H1 (cell line): ENCODE data around the gene ABHD12. TPM values are rescaled to one million over a fixed set of nuclear protein-coding genes. Genes with fewer than 3 reads are reported as not detected.

Experiments used
- CTCF ChIA-PET: fragments of 300-600 bp; sonication (Branson Sonifier 250); formaldehyde crosslinking; loops from one replicate; lab custom pipeline; 2021; ENCODE audit not compliant: partially characterized antibody; lab: Charles Lee
- POLR2A ChIA-PET: fragments of 300-600 bp; sonication (Branson Sonifier 250); formaldehyde crosslinking; loops from one replicate; lab custom pipeline; 2021; ENCODE audit warnings: inconsistent platforms; ENCODE audit not compliant: partially characterized antibody; lab: Charles Lee
- DNase-seq, 2 experiments: peaks; one replicate each; pipeline versions ENCODE4 v3.0.0 to v3.0.0-alpha.2; 2010 to 2022; ENCODE audit warnings: low spot score in 2 of 2, low read depth in 1 of 2, mixed read lengths in 1 of 2
- FAIRE-seq: peaks from 2 replicates; lab custom pipeline; 2011; peaks lifted over from hg19 to GRCh38; lab: Jason Lieb, UNC
- H2AFZ ChIP-seq: 2 replicates; pipeline ENCODE4 v1.8.1; 2012; ENCODE audit warnings: low read length, inconsistent platforms
- H2AK5ac ChIP-seq: 2 replicates; pipeline ENCODE4 v1.6.1; 2013; ENCODE audit warnings: low read depth, low read length
- H2BK120ac ChIP-seq: replicated peaks from 2 replicates; pipeline ENCODE3; 2013; ENCODE audit warnings: low read depth, low read length, inconsistent platforms
- H2BK12ac ChIP-seq: 2 replicates; pipeline ENCODE4 v1.6.1; 2013; ENCODE audit warnings: low read depth, low read length
- H2BK15ac ChIP-seq: 2 replicates; pipeline ENCODE4 v1.6.1; 2013; ENCODE audit warnings: low read length
- H2BK20ac ChIP-seq: 2 replicates; pipeline ENCODE4 v1.6.1; 2013; ENCODE audit warnings: low read length
- H2BK5ac ChIP-seq: 2 replicates; pipeline ENCODE4 v1.6.1; 2013; ENCODE audit warnings: low read depth, low read length
- H3K14ac ChIP-seq: 2 replicates; pipeline ENCODE4 v1.6.1; 2013; ENCODE audit warnings: inconsistent platforms; ENCODE audit not compliant: insufficient read length
- H3K18ac ChIP-seq: 2 replicates; pipeline ENCODE4 v1.6.1; 2013; ENCODE audit warnings: low read length; ENCODE audit errors: extremely low read depth
- H3K23ac ChIP-seq: 2 replicates; pipeline ENCODE4 v1.6.1; 2013; ENCODE audit warnings: inconsistent platforms; ENCODE audit not compliant: insufficient read length
- H3K23me2 ChIP-seq: 2 replicates; pipeline ENCODE4 v1.6.1; 2013; ENCODE audit warnings: low read depth, low read length
- H3K27ac ChIP-seq: 2 replicates; pipeline ENCODE4 v1.6.1; 2011; ENCODE audit warnings: low read depth, low read length, inconsistent platforms
- H3K27me3 ChIP-seq, 4 experiments: replicated peaks in 1 of 4; 1 replicate in 1 of 4; 2 replicates in 3 of 4; pipeline versions ENCODE4 v1.6.1 to v1.8.1; 2011 to 2013; ENCODE audit warnings: low read length in 3 of 4, mild to moderate bottlenecking in 3 of 4, inconsistent platforms in 2 of 4, mixed read lengths in 2 of 4, moderate library complexity in 1 of 4; ENCODE audit not compliant: control insufficient read depth in 3 of 4, insufficient read depth in 3 of 4; ENCODE audit errors: extremely low read depth in 1 of 4
- H3K36me3 ChIP-seq, 4 experiments: 2 replicates each; pipeline versions ENCODE4 v1.6.1 to v1.8.1; 2011 to 2013; ENCODE audit warnings: mild to moderate bottlenecking in 4 of 4, low read length in 3 of 4, moderate library complexity in 2 of 4, control low read depth in 1 of 4, inconsistent platforms in 1 of 4; ENCODE audit not compliant: insufficient read depth in 4 of 4, control insufficient read depth in 2 of 4
- H3K4ac ChIP-seq: replicated peaks from 2 replicates; pipeline ENCODE3; 2013; ENCODE audit warnings: low read length, low read depth, mixed read lengths, inconsistent platforms; ENCODE audit not compliant: insufficient read length
- H3K4me1 ChIP-seq, 4 experiments: replicated peaks in 1 of 4; 1 replicate in 1 of 4; 2 replicates in 3 of 4; pipeline versions ENCODE4 v1.6.1 to v1.8.1; 2011 to 2013; ENCODE audit warnings: low read length in 3 of 4, inconsistent platforms in 2 of 4, mixed read lengths in 1 of 4; ENCODE audit not compliant: insufficient read depth in 4 of 4, control insufficient read depth in 3 of 4
- H3K4me2 ChIP-seq, 2 experiments: 2 replicates each; pipeline versions ENCODE4 v1.6.1 to v1.8.1; 2011 to 2013; ENCODE audit warnings: low read depth in 2 of 2, low read length in 2 of 2, control low read depth in 1 of 2, inconsistent platforms in 1 of 2, mild to moderate bottlenecking in 1 of 2; ENCODE audit not compliant: insufficient read depth in 1 of 2
- H3K4me3 ChIP-seq, 4 experiments: fragments of 200-600, 300-600 bp in 1 of 4; sonication (generic), shearing (Covaris generic), sonication (Bioruptor Twin) in 1 of 4; 2 replicates each; pipeline versions ENCODE4 v1.5.1 to v1.8.1; 2011 to 2016; ENCODE audit warnings: low read length in 4 of 4, low read depth in 3 of 4, control low read depth in 2 of 4, inconsistent platforms in 2 of 4, mild to moderate bottlenecking in 2 of 4, mixed read lengths in 1 of 4, moderate library complexity in 1 of 4; ENCODE audit not compliant: insufficient read depth in 2 of 4; ENCODE audit errors: extremely low read depth in 1 of 4
- H3K56ac ChIP-seq: replicated peaks from 2 replicates; pipeline ENCODE3; 2013; ENCODE audit warnings: low read depth, mild to moderate bottlenecking, mixed read lengths, low read length, inconsistent platforms; ENCODE audit not compliant: insufficient read length
- H3K79me1 ChIP-seq: 2 replicates; pipeline ENCODE4 v1.6.1; 2013; ENCODE audit warnings: low read depth, low read length, control low read depth
- H3K79me2 ChIP-seq, 2 experiments: 2 replicates each; pipeline versions ENCODE4 v1.6.1 to v1.8.1; 2012 to 2013; ENCODE audit warnings: low read length in 2 of 2, mild to moderate bottlenecking in 2 of 2, inconsistent platforms in 1 of 2; ENCODE audit not compliant: insufficient read depth in 2 of 2, control insufficient read depth in 1 of 2
- H3K9ac ChIP-seq, 4 experiments: replicated peaks in 1 of 4; 1 replicate in 1 of 4; 2 replicates in 3 of 4; pipeline versions ENCODE4 v1.6.1 to v1.8.1; 2011 to 2013; ENCODE audit warnings: low read depth in 3 of 4, low read length in 3 of 4, control low read depth in 2 of 4, mild to moderate bottlenecking in 2 of 4, moderate library complexity in 2 of 4, inconsistent platforms in 1 of 4; ENCODE audit errors: extremely low read depth in 1 of 4
- H3K9me3 ChIP-seq, 2 experiments: 2 replicates each; pipeline versions ENCODE4 v1.6.1 to v1.8.1; 2012 to 2013; ENCODE audit warnings: mild to moderate bottlenecking in 2 of 2, moderate library complexity in 2 of 2, control low read depth in 1 of 2, inconsistent platforms in 1 of 2, low read depth in 1 of 2, low read length in 1 of 2, mixed read lengths in 1 of 2; ENCODE audit not compliant: insufficient read depth in 2 of 2
- H4K20me1 ChIP-seq, 2 experiments: replicated peaks in 1 of 2; 2 replicates each; pipeline versions ENCODE3 to v1.8.1; 2011 to 2013; ENCODE audit warnings: inconsistent platforms in 2 of 2, low read length in 2 of 2, mild to moderate bottlenecking in 1 of 2; ENCODE audit not compliant: insufficient read depth in 2 of 2, control insufficient read depth in 1 of 2
- H4K5ac ChIP-seq: 2 replicates; pipeline ENCODE4 v1.6.1; 2013; ENCODE audit warnings: low read length, low read depth, mixed read lengths, inconsistent platforms; ENCODE audit not compliant: insufficient read length
- H4K8ac ChIP-seq: 2 replicates; pipeline ENCODE4 v1.8.0; 2013; ENCODE audit warnings: mild to moderate bottlenecking, moderate library complexity, low read length, inconsistent platforms; ENCODE audit not compliant: insufficient read depth; ENCODE audit errors: extremely low read depth
- H4K91ac ChIP-seq: replicated peaks from 2 replicates; pipeline ENCODE3; 2013; ENCODE audit warnings: low read length, mixed read lengths, inconsistent platforms; ENCODE audit not compliant: insufficient read length
- BCL11A ChIP-seq, 2 experiments: IDR thresholded peaks; one replicate each; pipeline ENCODE4 v1.6.1; 2011; ENCODE audit warnings: low read depth in 2 of 2, low read length in 2 of 2, mild to moderate bottlenecking in 2 of 2
- EGR1 ChIP-seq: IDR thresholded peaks from 2 replicates; pipeline ENCODE4 v1.6.1; 2011; ENCODE audit warnings: low read depth, low read length, borderline replicate concordance
- HDAC6 ChIP-seq: IDR thresholded peaks from one replicate; pipeline ENCODE4 v1.7.1; 2012; ENCODE audit warnings: low read depth, mild to moderate bottlenecking, inconsistent platforms, low read length, moderate library complexity
- TAF1 ChIP-seq: IDR thresholded peaks from 2 replicates; pipeline ENCODE4 v1.6.1; 2011; ENCODE audit warnings: mild to moderate bottlenecking, low read depth, low read length
- WGBS, 2 experiments: shearing (Covaris generic) in 1 of 2; methylation state at CpG; one replicate each; pipeline versions ENCODE4 v1.1.6 to v1.1.7; 2013 to 2015; ENCODE audit warnings: low lambda C conversion rate in 2 of 2, mixed read lengths in 2 of 2, inconsistent platforms in 1 of 2, low coverage in 1 of 2, missing lambda C conversion rate in 1 of 2; ENCODE audit not compliant: insufficient replicate concordance in 2 of 2, insufficient coverage in 1 of 2, insufficient read length in 1 of 2; ENCODE audit errors: extremely low coverage in 1 of 2, missing lambda C conversion rate in 1 of 2; 5-methylcytosine and 5-hydroxymethylcytosine counted together
- polyA plus RNA-seq, 7 experiments: library from polyadenylated mRNA; depleted of rRNA in 3 of 7; stranded (reverse) in 5 of 7; unstranded in 2 of 7; fragments of >200 nt in 5 of 7; fragments of 200-250 nt in 2 of 7; gene quantifications; 1 replicate in 5 of 7; 2 replicates in 1 of 7; 4 replicates in 1 of 7; pipeline versions ENCODE4 v1.2.1 to v1.2.3, GENCODE V29; 2011 to 2013; ENCODE audit warnings: missing spikeins in 2 of 7, mixed read lengths in 2 of 7
- total RNA-seq: library from RNA; stranded (reverse); fragmentation: NEBNext Ultra II Directional; extraction: Animal tissue kit (Norgen Biotek cat#: 25700); gene quantifications from 2 replicates; pipeline ENCODE4 v1.2.1, GENCODE V29; 2021

The ABHD12 gene
- total and polyA plus RNA-seq, 2 of the 8 experiments (the other 6 are each of a cell fraction or from before 2014, with no cell fraction given), result 31.3 to 59.5 TPM

DNA sequence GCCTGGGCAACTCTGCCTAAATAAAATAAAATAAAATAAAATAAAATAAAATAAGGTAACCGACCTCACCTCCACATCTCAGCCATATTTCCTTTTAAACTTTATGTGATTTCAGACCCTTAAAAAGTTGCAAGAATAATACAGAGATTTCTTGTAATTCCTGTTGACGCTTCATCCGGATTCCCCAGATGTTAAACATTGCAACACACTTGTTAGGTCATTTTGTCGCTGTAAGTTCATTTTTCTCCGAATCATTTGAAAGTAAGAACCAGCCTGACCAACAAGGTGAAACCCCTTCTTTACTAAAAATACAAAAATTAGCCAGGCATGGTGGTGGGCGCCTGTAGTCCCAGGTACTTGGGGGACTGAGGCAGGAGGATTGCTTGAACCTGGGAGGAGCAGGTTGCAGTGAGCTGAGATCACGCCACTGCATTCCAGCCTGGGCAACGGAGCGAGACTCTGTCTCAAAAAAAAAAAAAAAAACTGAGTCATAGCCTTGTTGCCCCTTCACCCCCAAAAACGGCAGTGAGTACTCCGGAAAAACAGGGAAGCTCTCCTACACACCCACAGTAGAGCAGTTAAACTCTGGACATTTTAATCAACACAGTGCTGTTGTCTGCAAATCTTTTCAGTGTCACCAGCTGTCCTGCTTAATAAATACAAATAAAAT is 136.9 kb downstream of the ABHD12 start:
- Histone ChIP-seq H4K20me1 (peaks cover 3 to 10% of the 10 kb centered on the region in 2 experiments), H3K56ac (no peak overlapping the region), H3K18ac (no peak overlapping the region), H4K91ac (no peak overlapping the region), H2AK5ac (no peak overlapping the region), H3K79me2 (peaks cover 17 to 54% of the 10 kb centered on the region in 2 experiments), H3K4ac (no peak overlapping the region), H2AFZ (no peak overlapping the region), H3K4me3 (no peak overlapping the region), H2BK12ac (no peak overlapping the region), H3K14ac (no peak overlapping the region), H3K23ac (no peak overlapping the region), H3K36me3 (no peaks in the 10 kb centered on the region), H2BK20ac (no peak overlapping the region), H4K8ac (no peak overlapping the region), H3K9me3 (no peaks in the 10 kb centered on the region), H2BK15ac (no peak overlapping the region), H3K4me2 (no peak overlapping the region), H3K79me1 (peaks cover 13% of the 10 kb centered on the region), H2BK5ac (no peak overlapping the region), H4K5ac (no peak overlapping the region), H2BK120ac (no peak overlapping the region), H3K4me1 (peaks cover 0 to 3% (median 1%) of the 10 kb centered on the region in 4 experiments; a peak in 3 of 7 replicates), H3K27me3 (no peaks in the 10 kb centered on the region), H3K23me2 (peaks cover under 1% of the 10 kb centered on the region; the same call in 1 of the 2 replicates)
- WGBS, 2 experiments, result 89% methylated on average over 11 of the region's 11 CpGs; no CpG with 5 or more reads in 1 of the 2 experiments
- POLR2A ChIA-PET, result interaction anchor here (1.2 kb wide), 1 partner anchor 11 kb away, joined by 3 read pairs; no protein-coding TSS in a partner anchor
- no peak for FAIRE-seq
- DNase-seq, result no peak
- CTCF ChIA-PET, result interaction anchor here (0.9 to 1.5 kb wide), 4 partner anchors 10 to 257 kb away, joined by 3 to 4 read pairs (median 4); no protein-coding TSS in a partner anchor
- TF ChIP-seq TAF1 (no peak), EGR1 (no peak), HDAC6 (no peak), BCL11A (IDR thresholded peaks at IDR 0.05; ENCODE audit: low read depth in 2 of 2, low read length in 2 of 2) (no peak)
- TF ChIP-seq, all 59 proteins: peak for 0
- no peak overlapping the region for H3K27ac ChIP-seq
- no peak overlapping the region for H3K9ac ChIP-seq
